Esophagus (tissue), 2 donors: ENCODE data around the gene ARAP1. TPM values are rescaled to one million over a fixed set of nuclear protein-coding genes. Genes with fewer than 3 reads are reported as not detected.

ENCODE experiments used
- H3K27ac ChIP-seq, 2 donors: one replicate each; pipeline ENCODE4 v1.5.1; 2013; ENCODE audit warnings: low read depth in 2 of 2, mild to moderate bottlenecking in 2 of 2, inconsistent platforms in 1 of 2, low read length in 1 of 2, moderate library complexity in 1 of 2
- H3K27me3 ChIP-seq, 2 donors: one replicate each; pipeline ENCODE4 v1.6.1; 2013; ENCODE audit warnings: low read length in 2 of 2, control low read depth in 1 of 2, mild to moderate bottlenecking in 1 of 2; ENCODE audit not compliant: insufficient read depth in 2 of 2, control insufficient read depth in 1 of 2
- H3K36me3 ChIP-seq, 2 donors: one replicate each; pipeline ENCODE4 v1.6.1; 2013; ENCODE audit warnings: low read length in 1 of 2; ENCODE audit not compliant: control insufficient read depth in 2 of 2, insufficient read depth in 2 of 2
- H3K4me1 ChIP-seq, 2 donors: one replicate each; pipeline ENCODE4 v1.6.1; 2013; ENCODE audit warnings: low read length in 1 of 2; ENCODE audit not compliant: control insufficient read depth in 2 of 2, insufficient read depth in 2 of 2
- H3K4me3 ChIP-seq, 2 donors: one replicate each; pipeline ENCODE4 v1.5.1; 2013; ENCODE audit warnings: low read length in 2 of 2, mild to moderate bottlenecking in 2 of 2, low read depth in 1 of 2, moderate library complexity in 1 of 2
- H3K9me3 ChIP-seq, 2 donors: one replicate each; pipeline ENCODE4 v1.6.1; 2013; ENCODE audit warnings: mild to moderate bottlenecking in 2 of 2, low read depth in 1 of 2, low read length in 1 of 2, moderate library complexity in 1 of 2; ENCODE audit not compliant: control insufficient read depth in 2 of 2, insufficient read depth in 1 of 2
- WGBS, 2 donors: extraction: QIAGEN DNeasy Blood & Tissue Kit; methylation state at CpG; one replicate each; pipeline ENCODE4 v1.1.7; 2013; 5-methylcytosine and 5-hydroxymethylcytosine counted together
- polyA plus RNA-seq, 2 donors: library from polyadenylated mRNA; stranded (reverse); fragments of 200-250 nt; gene quantifications; one replicate each; pipeline ENCODE4 v1.2.3, GENCODE V29; 2013
- donor health status: healthy with polysubstance abuse.
- donor health status: Bipolar disorder and iron deficiency.

Gene ARAP1
- polyA plus RNA-seq, 2 donors, result 28.4 to 45.3 TPM

DNA sequence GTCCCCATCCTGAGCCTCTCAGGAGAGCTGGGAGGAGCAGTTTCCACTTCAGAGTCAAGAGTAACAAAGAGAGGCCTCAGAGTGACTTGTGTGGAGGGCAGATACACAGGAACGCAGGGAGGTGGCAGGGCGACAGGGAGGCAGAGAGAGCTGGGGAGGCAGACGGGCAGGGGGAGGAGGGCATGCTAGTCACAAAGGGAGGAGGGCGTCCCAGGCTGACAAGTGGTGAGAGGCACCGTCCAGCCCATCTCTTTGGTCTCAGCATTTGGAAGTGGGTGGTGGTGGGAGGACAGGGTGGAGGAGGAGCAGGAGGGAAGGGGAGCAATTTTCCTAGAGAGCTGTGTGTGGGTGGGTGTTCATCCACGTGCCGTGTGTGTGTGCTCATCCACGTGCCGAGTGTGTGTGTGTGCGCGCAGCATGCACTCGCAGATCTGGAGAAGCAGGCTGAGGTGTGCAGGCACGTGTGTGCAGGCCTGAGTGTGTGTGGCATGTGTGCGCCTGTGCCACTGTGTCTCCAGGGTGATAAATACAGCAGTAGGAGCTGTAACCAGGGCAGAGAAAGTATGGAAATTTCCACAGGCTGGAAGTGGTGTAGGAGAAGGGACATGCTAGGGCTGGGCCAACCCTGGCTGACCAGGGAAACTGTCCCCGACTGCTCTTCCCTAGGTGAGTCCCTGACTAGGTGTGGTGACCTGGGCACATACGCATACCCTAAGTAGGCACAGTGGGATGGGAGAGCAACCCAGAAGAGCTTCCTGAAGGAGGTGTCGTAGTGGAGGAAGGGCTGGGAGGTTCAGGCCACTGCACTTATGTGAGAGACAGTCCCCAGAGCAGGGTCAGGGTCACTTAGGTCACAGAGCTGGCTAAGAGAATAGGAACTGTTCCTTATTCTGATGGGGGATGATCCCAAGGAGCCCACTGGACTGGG is 70.7 kb downstream of the ARAP1 start:
- Histone ChIP-seq H3K27ac (no peak overlapping the region), H3K9me3 (no peaks in the 10 kb centered on the region), H3K36me3 (peaks cover 0 to 11% of the 10 kb centered on the region in 2 donors), H3K27me3 (peaks cover 0 to 9% of the 10 kb centered on the region in 2 donors), H3K4me1 (peaks cover 0 to 14% of the 10 kb centered on the region in 2 donors), H3K4me3 (no peak overlapping the region)
- 29 to 36% methylated on average over 17 of the region's 17 CpGs for WGBS, 2 donors

DNA sequence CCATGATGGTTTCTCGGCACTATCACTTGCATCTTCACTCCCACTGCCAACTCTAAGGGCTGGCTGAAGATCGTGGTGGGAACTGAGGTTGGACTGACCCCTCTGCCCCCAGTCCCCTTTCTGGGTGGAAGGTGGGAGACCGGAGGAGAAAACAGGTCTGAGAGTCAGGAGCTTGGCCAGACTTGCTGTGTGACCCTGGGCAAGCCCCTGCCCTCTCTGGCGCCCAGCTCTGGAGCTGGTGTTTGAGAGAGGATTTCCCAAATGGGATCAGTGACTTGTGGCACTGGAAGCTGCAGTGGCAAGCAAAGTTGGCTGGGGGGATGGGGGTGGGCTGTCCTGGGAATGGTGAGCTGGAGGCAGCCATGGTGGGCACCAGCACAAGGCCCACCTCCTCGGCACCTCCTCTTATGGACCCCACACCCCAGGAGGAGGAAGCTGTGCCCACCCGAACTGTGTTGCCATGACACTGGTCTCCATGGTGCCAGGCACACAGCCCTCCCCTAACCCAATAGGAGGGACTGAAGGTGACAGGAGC is 71.5 kb downstream of the ARAP1 start:
- Histone ChIP-seq H3K9me3 (no peaks in the 10 kb centered on the region), H3K27me3 (peaks cover 0 to 9% of the 10 kb centered on the region in 2 donors), H3K4me1 (peaks cover 0 to 14% of the 10 kb centered on the region in 2 donors), H3K4me3 (no peak overlapping the region), H3K36me3 (peaks cover 0 to 8% of the 10 kb centered on the region in 2 donors), H3K27ac (no peak overlapping the region)
- WGBS, 2 donors, result 56 to 58% methylated on average over 6 of the region's 6 CpGs

DNA sequence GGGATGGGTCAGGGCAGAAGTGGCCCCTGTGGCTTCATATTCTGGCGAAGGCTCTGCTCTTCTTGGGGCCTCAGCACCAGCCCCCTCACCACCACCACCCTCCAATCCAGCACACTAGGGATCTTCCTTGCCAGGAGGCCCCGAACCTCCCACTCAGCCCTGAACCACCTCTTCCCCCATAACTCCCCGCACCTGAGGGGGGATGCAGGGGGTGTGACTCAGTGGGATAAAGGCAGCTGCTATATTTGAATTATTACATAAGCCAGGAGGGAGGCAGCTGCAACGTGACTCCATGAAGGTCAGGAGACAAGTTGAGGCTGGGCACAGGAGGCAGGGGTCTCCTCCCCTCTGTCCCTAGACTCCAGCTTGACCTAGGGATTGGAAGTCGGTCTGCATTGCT is 72.3 kb downstream of the ARAP1 start:
- no peaks in the 10 kb centered on the region for H3K9me3 ChIP-seq
- H3K4me1 ChIP-seq, result peaks cover 0 to 14% of the 10 kb centered on the region in 2 donors
- peaks cover 0 to 9% of the 10 kb centered on the region in 2 donors for H3K27me3 ChIP-seq
- 62 to 66% methylated on average over 5 of the region's 5 CpGs for WGBS, 2 donors
- H3K27ac ChIP-seq, result no peak overlapping the region
- no peak overlapping the region for H3K4me3 ChIP-seq
- H3K36me3 ChIP-seq, result peaks cover 0 to 3% of the 10 kb centered on the region in 2 donors

DNA sequence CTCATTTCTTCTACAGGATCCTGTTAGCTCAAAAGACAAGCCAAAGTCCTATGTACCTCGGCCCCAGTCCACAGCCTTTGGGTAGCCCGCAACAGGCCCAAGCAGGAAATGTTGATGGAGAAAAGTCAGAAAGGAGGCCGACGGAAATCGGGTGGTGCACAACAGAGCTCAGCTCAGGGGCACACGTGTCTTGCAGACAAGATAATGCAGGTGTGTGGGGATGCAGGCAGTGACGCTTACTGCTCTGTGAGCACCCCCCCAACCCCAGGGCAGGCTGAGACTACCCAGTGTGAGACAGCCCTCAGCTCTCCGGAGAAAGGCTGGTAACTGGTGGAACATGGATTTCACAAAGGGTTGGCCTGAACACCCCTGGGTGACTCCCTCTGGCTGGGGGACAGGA is 73.7 kb downstream of the ARAP1 start:
- H3K27ac ChIP-seq, result no peak overlapping the region
- H3K4me1 ChIP-seq, result peaks cover 0 to 11% of the 10 kb centered on the region in 2 donors
- 60 to 69% methylated on average over 8 of the region's 8 CpGs for WGBS, 2 donors
- no peaks in the 10 kb centered on the region for H3K36me3 ChIP-seq
- peaks cover 0 to 14% of the 10 kb centered on the region in 2 donors for H3K27me3 ChIP-seq
- no peaks in the 10 kb centered on the region for H3K9me3 ChIP-seq
- no peak overlapping the region for H3K4me3 ChIP-seq

DNA sequence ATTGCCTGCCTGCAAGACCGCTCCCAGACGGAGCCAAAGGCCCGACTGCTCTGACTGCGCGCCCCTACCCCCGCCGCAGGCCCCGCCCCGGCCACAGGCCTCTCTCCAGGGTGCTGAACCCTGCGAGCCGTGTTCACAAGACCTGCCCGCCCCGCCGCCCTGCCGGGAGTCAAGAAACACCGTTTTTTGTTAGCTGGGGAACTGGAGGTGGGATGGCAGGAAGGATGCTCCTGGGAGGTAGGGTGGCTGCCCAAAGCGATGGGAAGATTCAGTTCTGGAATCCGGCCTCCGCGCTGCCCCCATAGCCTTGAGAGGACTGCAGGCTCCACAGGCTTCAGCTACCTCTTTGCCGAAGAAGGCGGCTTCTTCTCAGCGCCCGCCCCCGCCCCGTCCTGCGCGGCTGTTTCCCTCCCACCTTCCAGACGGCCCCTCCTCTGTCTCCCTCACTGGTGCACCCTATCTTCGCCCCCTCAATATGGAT is 75.3 kb downstream of the ARAP1 start:
- H3K4me1 ChIP-seq, result peaks cover 0 to 11% of the 10 kb centered on the region in 2 donors
- no peak overlapping the region for H3K4me3 ChIP-seq
- no peak overlapping the region for H3K27ac ChIP-seq
- no peaks in the 10 kb centered on the region for H3K9me3 ChIP-seq
- WGBS, 2 donors, result 4 to 5% methylated on average over 27 to 30 of the region's 30 CpGs
- H3K36me3 ChIP-seq, result no peaks in the 10 kb centered on the region
- peaks cover 0 to 17% of the 10 kb centered on the region in 2 donors for H3K27me3 ChIP-seq

DNA sequence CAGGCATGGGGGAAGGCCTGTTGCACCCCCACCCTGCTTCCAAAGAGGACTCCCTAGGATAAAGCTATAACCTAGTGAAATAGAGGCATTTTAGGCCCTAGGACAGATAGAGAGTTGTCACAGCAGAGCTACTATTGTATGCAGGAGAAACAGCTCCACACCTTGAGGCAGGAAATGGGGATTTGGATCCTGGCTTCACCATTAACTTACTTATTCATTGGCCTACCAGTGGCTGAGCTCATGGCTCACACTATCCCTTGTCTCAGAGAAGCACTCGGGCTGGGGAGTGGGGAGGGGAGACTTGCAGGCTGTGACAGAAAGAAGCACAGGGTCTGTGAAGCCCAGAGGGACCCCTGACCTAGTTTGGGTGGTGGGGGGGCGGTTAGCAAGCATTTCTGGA is 77.0 kb downstream of the ARAP1 start:
- H3K4me1 ChIP-seq, result peaks cover 0 to 4% of the 10 kb centered on the region in 2 donors
- no peaks in the 10 kb centered on the region for H3K36me3 ChIP-seq
- H3K9me3 ChIP-seq, result no peaks in the 10 kb centered on the region
- H3K27me3 ChIP-seq, result peaks cover 0 to 17% of the 10 kb centered on the region in 2 donors
- H3K27ac ChIP-seq, result no peak overlapping the region
- WGBS, 2 donors, result 28 to 38% methylated on average over 2 of the region's 2 CpGs
- no peak overlapping the region for H3K4me3 ChIP-seq

DNA sequence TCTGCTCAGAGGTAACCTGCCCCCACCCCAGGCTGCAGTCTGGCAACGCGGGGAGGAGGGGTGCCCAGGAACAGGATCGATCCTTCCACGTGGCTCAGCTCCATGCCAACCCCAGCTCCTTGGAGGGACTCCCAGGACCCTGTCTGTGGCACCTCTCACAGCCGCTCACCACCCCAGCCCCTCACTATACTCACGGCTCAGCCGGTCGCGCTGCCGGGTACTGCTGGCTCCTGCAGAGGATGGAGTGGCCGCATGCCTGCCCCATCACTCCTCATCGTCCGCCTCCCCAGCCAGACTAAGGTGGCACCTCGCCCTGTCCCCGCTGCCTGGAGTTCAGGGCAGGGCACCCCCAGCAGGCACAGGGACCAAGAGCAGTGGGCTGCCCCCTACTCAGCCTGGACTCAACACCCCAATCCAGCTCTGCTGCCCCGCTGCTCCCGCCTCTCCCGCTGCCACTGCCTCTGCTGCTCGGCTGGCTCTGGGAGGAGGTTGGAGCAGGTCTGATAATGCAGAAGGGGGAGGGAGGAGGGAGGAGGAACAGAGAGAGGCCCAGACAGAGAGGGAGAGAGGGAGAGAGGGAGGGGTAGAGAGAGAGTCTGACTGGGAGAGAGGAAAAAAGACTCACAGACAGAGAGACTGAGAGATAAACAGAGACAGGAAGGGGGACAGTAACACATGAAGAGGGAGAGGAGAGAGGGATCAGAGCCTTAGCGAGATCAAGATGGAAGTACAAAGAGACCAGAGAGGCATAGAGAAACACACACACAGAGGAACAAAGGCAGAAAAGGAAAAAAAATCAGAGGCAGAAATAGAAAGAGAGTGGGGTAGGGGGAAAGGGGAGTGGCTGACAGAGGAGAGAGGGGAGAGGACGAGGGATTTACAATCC is 78.0 kb downstream of the ARAP1 start, which contains the start of gene PDE2A:
Gene PDE2A (minus strand): TSS at position 480 of the 886 bp plus-strand sequence. CDS start 215 bp downstream, at position 265.
- peaks cover 0 to 17% of the 10 kb centered on the region in 2 donors for H3K27me3 ChIP-seq
- no peak within 1 kb of the TSS for H3K4me3 ChIP-seq
- WGBS, 2 donors, result 9 to 10% methylated on average over 21 of the region's 21 CpGs

DNA sequence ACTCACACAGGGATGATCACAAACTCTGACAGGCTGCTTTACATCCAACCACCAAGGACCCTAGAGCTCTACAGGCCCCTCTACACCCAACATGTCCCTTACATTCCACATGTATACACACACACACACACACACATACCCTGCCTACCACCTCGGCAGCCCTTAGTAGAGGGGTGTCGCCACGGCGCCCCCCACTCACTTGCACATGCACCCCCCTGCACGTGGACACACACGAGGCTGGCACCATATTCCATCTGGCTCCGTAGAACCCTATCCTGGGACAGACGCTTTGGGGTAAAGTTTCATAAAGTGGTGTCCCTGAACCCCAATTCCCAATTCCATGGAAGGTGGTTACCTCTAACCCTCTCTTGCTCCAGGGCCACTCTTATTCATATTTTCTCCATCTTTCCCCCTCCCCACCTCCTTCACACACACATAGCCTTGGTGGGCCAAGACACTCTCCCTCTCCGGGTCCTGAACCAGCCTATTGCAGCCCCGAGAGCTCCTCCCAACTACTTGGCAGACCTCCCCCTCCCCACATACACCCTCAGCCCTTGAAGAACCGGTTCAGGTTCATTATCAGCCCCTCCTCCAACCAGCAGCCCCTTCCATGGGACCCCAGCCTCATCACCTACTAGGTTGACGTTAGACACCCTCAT is 78.8 kb downstream of the ARAP1 start:
- Histone ChIP-seq H3K27me3 (peaks cover 0 to 15% of the 10 kb centered on the region in 2 donors), H3K4me3 (no peak overlapping the region), H3K27ac (no peak overlapping the region), H3K9me3 (no peaks in the 10 kb centered on the region), H3K36me3 (no peaks in the 10 kb centered on the region), H3K4me1 (peaks cover 0 to 4% of the 10 kb centered on the region in 2 donors)
- 30% methylated on average over 12 of the region's 12 CpGs for WGBS, 2 donors

More for the DNA sequence above, 78.0 kb downstream of the ARAP1 start, which contains the start of gene PDE2A:
- Histone ChIP-seq H3K9me3 (no peaks in the 10 kb centered on the region), H3K27ac (no peak within 1 kb of the TSS), H3K36me3 (no peaks in the 10 kb centered on the region), H3K4me1 (peaks cover 0 to 4% of the 10 kb centered on the region in 2 donors)
